Activated T-helper 9 cell treated with anti-CD3 and anti-CD28 coated beads, Interleukin-2, amount 50 U/mL, for 16 hours (primary cell): ENCODE data around the gene PRPF39.
"Not testable (repeated sequence)": the region's sequence is repeated elsewhere in the genome, so short reads cannot be mapped to it uniquely, and the experiment has no call there.

Source experiments
- DNase-seq: peaks from one replicate; pipeline ENCODE4 v3.0.0-alpha.2; 2020; ENCODE audit warnings: low read depth

Gene PRPF39

GRCh38 chr14:45136399-45136798 lies 52.5 kb downstream of the PRPF39 start:
- DNase-seq = no peak

GRCh38 chr14:45140661-45141187 lies 56.8 kb downstream of the PRPF39 start:
- DNase-seq = no peak

- DNase-seq = not testable (repeated sequence)
Observed at GRCh38 chr14:45142083-45142482, 58.2 kb downstream of the PRPF39 start.

GRCh38 chr14:45144658-45145057 lies 60.7 kb downstream of the PRPF39 start:
- no peak for DNase-seq

GRCh38 chr14:45145214-45145613 lies 61.3 kb downstream of the PRPF39 start:
- no peak for DNase-seq

DNA sequence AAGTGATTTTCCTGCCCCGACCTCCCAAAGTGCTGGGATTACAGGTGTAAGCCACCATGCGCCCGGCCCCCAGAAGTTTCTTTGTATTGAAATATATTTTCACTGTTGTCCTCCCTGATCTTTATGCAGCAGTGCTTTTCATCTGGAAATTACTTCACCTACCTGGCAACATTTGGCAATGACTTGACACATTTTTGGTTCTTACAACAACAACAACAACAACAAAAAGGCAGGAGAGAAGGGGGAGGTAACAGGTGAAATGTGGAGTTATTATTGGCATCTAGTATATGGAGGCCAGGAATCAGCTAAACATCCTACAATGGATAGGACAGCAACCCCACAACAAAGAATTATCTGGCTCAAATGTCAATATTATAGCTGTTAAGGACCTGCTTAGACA lies 65.7 kb downstream of the PRPF39 start:
- no peak for DNase-seq

- no peak for DNase-seq
Observed at GRCh38 chr14:45150386-45150890, 66.5 kb downstream of the PRPF39 start.

DNA sequence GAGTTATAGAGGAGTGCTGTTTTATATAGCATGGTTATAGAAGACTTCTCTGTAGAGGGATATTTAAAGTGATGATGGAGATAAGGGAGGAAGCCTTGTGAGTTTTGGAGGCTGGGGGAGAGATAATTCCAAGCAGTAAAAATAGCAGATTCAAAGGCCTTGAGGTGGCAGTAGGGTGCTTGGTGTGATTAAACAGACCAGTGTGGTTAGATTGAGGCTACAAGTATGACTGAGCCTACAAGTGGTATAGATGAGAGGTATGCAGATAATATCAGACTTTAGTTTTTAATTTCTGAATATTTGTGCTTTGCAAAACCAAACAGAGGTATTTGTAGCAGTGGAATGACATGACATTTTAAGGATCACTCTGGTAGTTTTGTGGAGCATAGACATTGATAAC lies 72.2 kb downstream of the PRPF39 start:
- no peak for DNase-seq
